Mammary epithelial cell (primary cell): Measurements from ENCODE around the gene MLST8.

Experiments used
- EZH2 ChIP-seq: IDR thresholded peaks from 2 replicates; pipeline ENCODE4 v1.6.1; 2012; ENCODE audit warnings: low read length, inconsistent platforms, borderline replicate concordance
- TF ChIP-seq, protein P1 (sequence below), 2 donors: IDR thresholded peaks in 1 of 2; conservative IDR thresholded peaks in 1 of 2; 2 replicates each; pipeline ENCODE4 v1.5.1; 2011 to 2012; ENCODE audit warnings: inconsistent platforms in 2 of 2, low read length in 2 of 2, mild to moderate bottlenecking in 2 of 2, control low read depth in 1 of 2, low read depth in 1 of 2; ENCODE audit not compliant: insufficient read depth in 1 of 2; ENCODE audit errors: extremely low read depth in 1 of 2

DNA sequence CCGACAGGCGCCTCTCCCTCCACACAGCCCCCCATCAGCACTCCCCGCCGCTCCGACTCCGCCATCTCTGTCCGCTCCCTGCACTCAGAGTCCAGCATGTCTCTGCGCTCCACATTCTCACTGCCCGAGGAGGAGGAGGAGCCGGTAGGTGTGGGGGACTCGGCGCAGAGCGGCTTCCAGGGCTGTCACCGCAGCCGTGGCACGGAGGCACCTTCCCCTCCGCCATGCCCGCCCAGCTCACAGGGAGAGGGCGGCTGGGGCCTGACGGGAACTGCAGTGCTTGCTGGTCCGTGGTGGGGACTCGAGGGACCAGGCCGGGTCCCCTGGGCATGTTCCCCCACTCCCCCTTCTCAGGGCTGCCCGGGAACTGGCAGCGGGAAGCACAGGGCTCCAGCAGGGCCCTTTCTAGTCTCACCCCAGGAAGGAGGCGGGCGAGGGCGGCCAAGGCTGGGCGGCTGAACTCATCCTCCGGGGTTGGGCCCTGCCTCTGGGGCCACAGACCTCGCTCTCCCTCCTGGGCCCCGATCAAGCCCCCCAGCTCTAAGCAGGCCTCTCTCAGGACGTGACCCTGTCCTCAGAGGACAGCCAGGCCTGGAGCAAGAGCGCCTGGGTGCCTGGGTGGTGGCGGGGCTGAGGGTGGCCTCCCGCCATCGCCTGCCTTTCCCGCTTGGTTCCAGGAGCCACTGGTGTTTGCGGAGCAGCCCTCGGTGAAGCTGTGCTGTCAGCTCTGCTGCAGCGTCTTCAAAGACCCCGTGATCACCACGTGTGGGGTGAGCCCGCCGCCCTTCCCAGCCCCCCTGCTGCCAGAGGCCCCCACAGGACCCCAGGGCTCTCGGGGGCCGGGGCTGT lies 34.4 kb upstream of the MLST8 start:
- TF ChIP-seq, protein P1, sequence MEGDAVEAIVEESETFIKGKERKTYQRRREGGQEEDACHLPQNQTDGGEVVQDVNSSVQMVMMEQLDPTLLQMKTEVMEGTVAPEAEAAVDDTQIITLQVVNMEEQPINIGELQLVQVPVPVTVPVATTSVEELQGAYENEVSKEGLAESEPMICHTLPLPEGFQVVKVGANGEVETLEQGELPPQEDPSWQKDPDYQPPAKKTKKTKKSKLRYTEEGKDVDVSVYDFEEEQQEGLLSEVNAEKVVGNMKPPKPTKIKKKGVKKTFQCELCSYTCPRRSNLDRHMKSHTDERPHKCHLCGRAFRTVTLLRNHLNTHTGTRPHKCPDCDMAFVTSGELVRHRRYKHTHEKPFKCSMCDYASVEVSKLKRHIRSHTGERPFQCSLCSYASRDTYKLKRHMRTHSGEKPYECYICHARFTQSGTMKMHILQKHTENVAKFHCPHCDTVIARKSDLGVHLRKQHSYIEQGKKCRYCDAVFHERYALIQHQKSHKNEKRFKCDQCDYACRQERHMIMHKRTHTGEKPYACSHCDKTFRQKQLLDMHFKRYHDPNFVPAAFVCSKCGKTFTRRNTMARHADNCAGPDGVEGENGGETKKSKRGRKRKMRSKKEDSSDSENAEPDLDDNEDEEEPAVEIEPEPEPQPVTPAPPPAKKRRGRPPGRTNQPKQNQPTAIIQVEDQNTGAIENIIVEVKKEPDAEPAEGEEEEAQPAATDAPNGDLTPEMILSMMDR (conservative IDR thresholded peaks at IDR 0.05 in 1 of 2, IDR thresholded peaks at IDR 0.05 in 1 of 2; ENCODE audit: extremely low read depth in 1 of 2, insufficient read depth in 1 of 2, low read depth in 1 of 2, low read length in 2 of 2): no peak
- no peak for TF ChIP-seq EZH2
